Mucosa of gallbladder (tissue), 1 donor: Measurements from ENCODE around the gene TULP4. TPM values are rescaled to one million over a fixed set of nuclear protein-coding genes. Genes with fewer than 3 reads are reported as not detected.
"Not testable (repeated sequence)": the region's sequence is repeated elsewhere in the genome, so short reads cannot be mapped to it uniquely, and the experiment has no call there.

ENCODE experiments used
- DNase-seq: peaks from one replicate; pipeline ENCODE4 v3.0.0-alpha.2; 2020; ENCODE audit warnings: low spot score
- total RNA-seq: library from RNA; stranded (reverse); gene quantifications from one replicate; pipeline ENCODE4 v1.2.1, GENCODE V29; 2021
- donor health status: DM: no; HTN: no; CAD: no.

The TULP4 gene
- total RNA-seq, 1 donor from 2014 or later: 93.0 TPM

GRCh38 chr6:158465257-158465656, 153.0 kb downstream of the TULP4 start:
- no peak for DNase-seq

- DNase-seq: no peak
Measured at GRCh38 chr6:158465747-158466146, 153.5 kb downstream of the TULP4 start.

GRCh38 chr6:158467923-158468322, 155.7 kb downstream of the TULP4 start:
- no peak for DNase-seq

- DNase-seq: no peak
Measured at GRCh38 chr6:158468666-158469065, 156.4 kb downstream of the TULP4 start.

- DNase-seq: not testable (repeated sequence)
Measured at GRCh38 chr6:158470023-158470422, 157.8 kb downstream of the TULP4 start.

- DNase-seq: no peak
Measured at GRCh38 chr6:158471339-158471738, 159.1 kb downstream of the TULP4 start.

GRCh38 chr6:158472447-158472846, 160.2 kb downstream of the TULP4 start:
- DNase-seq: no peak

- DNase-seq: no peak
Measured at GRCh38 chr6:158474961-158475343, 162.7 kb downstream of the TULP4 start.

- no peak for DNase-seq
Measured at GRCh38 chr6:158475344-158476302, 163.4 kb downstream of the TULP4 start.

- DNase-seq: no peak
Measured at GRCh38 chr6:158476389-158476788, 164.1 kb downstream of the TULP4 start.

GRCh38 chr6:158477722-158478121, 165.5 kb downstream of the TULP4 start:
- not testable (repeated sequence) for DNase-seq

GRCh38 chr6:158480989-158481388, 168.7 kb downstream of the TULP4 start:
- DNase-seq: no peak

- no peak for DNase-seq
Measured at GRCh38 chr6:158481690-158482473, 169.6 kb downstream of the TULP4 start.

GRCh38 chr6:158485431-158485830, 173.2 kb downstream of the TULP4 start:
- DNase-seq: no peak

- no peak for DNase-seq
Measured at GRCh38 chr6:158487495-158487894, 175.2 kb downstream of the TULP4 start.

- DNase-seq: no peak
Measured at GRCh38 chr6:158488065-158488464, 175.8 kb downstream of the TULP4 start.

- DNase-seq: no peak
Measured at GRCh38 chr6:158489441-158489840, 177.2 kb downstream of the TULP4 start.

- no peak for DNase-seq
Measured at GRCh38 chr6:158492881-158493280, 180.6 kb downstream of the TULP4 start.

- no peak for DNase-seq
Measured at GRCh38 chr6:158496700-158497099, 184.4 kb downstream of the TULP4 start.

- no peak for DNase-seq
Measured at GRCh38 chr6:158497620-158498019, 185.4 kb downstream of the TULP4 start.

- no peak for DNase-seq
Measured at GRCh38 chr6:158498362-158498761, 186.1 kb downstream of the TULP4 start.

GRCh38 chr6:158499601-158500000, 187.3 kb downstream of the TULP4 start:
- DNase-seq: no peak
